NCI-H1930 (cell line): ENCODE results near the gene RNF220.
A peak's percentile ranks its signal among the peaks of the same experiment; 100 is the strongest.
"Not testable (repeated sequence)": the region's sequence is repeated elsewhere in the genome, so short reads cannot be mapped to it uniquely, and the experiment has no call there.

Experiments used
- DNase-seq, 2 experiments: peaks; one replicate each; lab custom pipeline; 2025; lab: John Stamatoyannopoulos, UW

RNF220 gene

DNA sequence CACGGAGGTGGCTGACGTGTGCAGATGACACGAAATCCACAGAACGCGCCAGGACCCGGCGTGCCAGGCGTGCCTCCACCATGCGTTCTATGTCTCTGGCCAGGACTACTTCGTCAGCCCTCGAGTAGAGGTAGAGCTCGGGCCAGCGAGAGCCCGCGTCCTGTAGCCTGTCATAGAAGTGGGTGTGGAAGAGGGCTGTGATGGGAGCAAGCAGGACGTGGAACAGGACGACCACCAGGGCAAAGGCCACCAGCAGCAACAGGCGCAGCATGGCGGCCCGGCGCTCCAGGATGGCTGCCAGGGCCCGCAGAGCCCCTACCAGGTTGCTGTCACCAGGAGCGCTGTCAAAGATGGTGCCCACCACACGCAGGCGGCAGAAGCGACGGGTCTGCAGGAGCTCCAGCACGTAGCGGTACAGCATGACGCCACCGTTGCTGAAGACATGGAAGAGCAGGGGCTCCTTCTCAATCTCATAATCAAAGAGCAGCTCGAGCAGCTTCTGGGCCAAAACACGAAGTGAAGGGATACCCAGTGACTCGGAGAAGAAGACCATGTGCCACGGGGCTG is 249.6 kb downstream of the RNF220 start:
- DNase-seq = no peak

DNA sequence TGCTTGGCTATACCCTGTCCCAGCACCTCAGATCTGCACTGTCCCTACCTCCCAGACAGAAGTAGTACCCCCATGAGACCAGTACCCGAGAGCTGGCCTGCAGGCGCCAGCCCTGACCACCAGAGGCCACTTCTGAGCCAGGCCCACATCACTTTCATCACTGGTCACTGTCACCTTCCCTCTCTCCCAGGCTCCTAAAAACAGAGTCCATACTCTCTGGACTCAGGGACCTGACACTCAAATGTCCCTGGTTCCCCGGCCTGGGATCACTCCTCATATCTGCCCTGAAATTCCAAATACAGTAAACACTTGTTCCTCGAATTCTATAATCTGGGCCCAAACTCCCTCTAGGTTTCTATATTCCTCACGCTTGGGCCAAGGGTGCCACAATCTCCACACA is 250.6 kb downstream of the RNF220 start:
- DNase-seq = no peak

GRCh38 chr1:44659566-44659965 is 254.5 kb downstream of the RNF220 start:
- no peak for DNase-seq

GRCh38 chr1:44660176-44660575 is 255.1 kb downstream of the RNF220 start:
- no peak for DNase-seq

DNA sequence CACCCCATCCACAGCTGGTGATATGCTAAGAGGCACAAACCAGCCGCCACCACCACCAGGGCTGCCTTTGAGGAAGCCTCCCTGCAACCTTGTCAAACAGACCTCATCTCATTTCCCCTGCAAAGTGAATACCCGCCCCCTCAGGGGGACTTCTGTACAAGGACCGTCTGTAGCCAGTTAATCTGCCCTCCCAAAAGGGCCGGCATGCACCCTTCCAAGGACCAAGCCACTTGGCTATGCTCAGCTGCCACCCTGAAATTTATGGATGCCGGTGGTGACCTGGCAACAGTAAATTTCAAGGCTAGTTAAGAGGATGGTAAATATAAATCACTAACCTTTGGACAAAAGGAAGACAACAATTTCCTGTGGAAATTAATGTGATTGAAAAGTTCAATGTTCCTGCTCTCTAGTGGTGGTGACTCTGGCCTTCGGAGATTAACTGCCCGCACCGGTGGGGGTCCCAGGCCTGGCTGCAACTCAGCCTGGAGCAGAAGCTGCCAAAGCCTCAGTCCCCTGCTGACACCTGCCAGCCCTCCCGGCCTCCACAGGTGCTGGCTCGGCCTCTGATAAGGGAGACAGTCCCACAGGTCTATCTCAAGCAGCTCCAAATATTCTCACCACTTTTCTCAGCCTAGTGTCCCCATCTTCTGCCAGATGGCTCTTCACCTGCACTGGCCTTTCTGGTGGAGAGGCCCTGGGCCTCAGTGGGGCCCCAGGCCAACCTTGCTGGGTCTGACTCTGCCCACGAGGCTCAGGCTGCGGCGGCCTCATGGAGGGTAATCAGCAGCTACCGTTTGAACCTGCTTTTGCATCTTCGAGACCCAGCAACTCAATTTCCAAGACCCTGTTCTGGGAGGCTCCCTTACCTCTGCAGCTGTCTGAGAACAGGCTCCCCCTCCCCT is 257.0 kb downstream of the RNF220 start:
- no peak for DNase-seq

- DNase-seq = no peak
Measured at GRCh38 chr1:44662683-44663030, 257.6 kb downstream of the RNF220 start.

- no peak for DNase-seq
Measured at GRCh38 chr1:44663417-44663816, 258.4 kb downstream of the RNF220 start.

- DNase-seq = no peak
Measured at GRCh38 chr1:44664730-44665370, 259.8 kb downstream of the RNF220 start.

DNA sequence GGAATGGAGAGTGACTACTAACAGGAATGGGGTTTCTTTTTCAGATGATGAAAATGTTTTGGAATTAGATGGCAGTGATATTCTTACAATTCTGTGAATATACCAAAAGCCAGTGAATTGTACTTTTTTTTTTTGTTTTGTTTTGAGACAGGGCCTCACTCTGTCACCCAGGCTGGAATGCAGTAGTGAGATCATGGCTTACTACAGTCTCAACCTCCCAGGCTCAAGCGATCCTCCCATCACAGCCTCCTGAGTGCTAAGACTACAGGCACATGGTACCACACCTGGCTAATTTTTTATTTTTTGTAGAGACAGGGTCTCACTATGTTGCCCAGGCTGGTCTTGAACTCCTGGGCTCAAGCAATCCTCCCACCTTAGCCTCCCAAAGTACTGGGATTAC is 261.7 kb downstream of the RNF220 start:
- DNase-seq = not testable (repeated sequence)

- no peak for DNase-seq
Measured at GRCh38 chr1:44670751-44671640, 265.9 kb downstream of the RNF220 start.

DNA sequence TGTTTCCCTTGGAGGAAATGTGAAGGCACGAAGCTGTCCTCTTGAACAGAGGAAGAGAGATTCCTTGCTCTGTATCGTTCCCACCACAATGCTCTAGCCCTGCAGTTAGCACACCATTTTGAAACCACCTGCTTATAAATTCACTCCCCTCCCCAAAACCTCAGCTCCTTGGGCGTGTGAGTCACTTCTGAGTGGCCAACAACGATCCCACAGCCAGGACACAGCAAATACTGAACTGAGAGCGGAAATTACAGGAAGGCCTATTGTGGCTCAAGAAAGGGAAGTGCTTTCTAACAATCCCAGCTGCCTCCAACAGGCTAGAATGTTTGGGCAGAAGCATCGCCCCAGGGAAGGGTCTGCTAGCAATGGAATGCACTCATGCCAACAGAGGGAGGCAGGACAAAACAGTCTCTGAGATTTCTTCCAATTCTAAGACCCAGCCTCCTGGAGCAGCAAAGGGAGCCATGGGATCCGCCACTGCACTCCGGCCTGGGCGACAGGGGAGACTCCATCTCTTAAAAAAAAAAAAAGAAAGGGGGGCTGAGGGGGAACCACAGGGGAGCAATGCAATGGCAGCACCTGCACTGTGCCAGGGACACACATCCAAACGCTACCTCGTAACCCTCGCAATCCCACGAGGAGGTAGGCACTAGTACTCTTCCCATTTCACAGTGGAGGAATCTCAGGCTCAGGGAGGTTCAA is 267.4 kb downstream of the RNF220 start:
- no peak for DNase-seq

GRCh38 chr1:44672961-44673674 is 268.1 kb downstream of the RNF220 start:
- no peak for DNase-seq

DNA sequence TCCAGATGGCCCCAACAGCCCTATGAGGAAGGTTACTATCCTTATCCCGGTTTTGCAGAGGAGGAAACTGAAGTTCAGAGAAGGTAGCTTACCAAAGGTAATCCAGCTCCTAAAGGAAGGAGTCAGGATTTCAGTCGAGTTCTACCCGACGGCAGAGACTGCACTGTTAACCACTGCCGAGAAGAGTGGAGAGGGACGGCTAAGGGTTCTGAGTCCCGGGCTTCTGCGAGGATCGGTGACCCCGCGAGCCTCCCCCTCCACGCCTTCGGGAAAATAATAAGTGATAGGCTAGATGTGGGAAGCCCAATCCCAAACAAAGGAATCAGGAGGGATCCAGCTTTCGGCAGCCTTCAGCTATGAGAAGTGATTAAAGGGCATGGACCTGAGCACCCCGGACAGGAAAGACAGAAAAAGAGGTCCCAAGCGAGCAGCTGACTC is 268.6 kb downstream of the RNF220 start:
- no peak for DNase-seq

DNA sequence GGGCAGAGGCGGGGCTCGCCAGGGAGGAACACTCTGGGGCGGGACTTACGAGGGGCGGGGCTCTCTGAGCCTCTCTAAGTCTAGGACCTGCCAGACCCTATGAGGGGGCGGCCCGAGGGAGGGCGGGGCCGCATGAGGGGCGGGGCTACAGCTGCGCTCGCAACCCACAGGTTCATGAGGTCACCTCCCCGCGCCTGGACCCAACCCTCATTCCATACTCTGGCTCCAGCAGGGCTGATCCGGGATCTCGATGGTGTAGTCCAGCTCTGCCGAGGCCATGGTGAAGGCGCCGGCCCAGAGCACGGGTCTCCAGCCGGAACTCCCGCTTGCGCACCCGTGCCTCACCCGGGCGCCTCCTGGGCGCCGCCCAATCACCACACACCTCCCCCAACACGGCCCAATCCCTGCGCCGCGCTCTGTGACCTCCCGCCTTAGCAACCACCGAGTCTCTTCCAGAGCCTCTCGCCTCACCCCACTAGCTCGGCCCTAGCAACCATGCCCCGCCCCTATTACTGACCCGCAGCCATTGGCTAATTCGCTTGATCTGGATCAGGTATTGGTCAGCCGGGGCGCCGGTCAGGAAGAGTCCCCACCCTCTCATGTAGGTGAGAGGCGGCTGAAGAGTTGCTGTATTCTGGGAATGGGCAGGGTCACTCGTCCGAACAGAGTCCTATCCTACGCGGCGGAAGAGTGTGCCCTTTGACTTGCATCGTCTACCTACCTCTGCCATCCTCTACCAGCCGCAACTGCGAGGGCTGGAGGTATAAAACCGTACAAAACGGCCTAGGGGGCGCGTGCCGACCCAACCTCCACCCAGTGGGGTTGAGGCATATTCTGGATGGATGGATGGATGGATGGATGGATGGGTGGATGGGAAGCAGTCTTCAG is 269.3 kb downstream of the RNF220 start, which contains the start of the genes ARMH1 and TMEM53:
Gene ARMH1 (plus strand): TSS at position 602 of the 888 bp plus-strand sequence. CDS start 14,984 bp downstream, outside the sequence.
Gene TMEM53 (minus strand): TSS at position 369 of the 888 bp plus-strand sequence. CDS start 90 bp downstream, at position 279.
- DNase-seq = peak; percentile 97 to 98

DNA sequence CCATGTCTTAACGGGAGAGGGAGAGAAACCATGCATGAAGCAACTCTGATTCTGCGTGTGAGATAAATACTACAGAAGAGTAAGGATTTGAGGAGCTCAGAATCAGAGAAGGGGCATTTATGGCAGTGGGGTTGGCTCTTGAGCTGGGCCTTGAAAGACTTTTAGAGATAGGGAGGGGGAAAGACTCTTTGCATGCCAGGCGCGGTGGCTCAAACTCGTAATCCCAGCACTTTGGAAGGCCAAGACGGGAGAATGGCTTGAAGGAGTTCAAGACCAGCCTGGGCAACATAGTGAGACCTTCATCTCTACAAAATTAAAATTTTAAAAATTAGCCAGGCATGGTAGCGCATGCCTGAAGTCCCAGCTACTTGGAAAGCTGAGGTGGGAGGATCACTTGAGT is 270.1 kb downstream of the RNF220 start:
- DNase-seq = no peak

GRCh38 chr1:44676484-44677200 is 271.6 kb downstream of the RNF220 start:
- no peak for DNase-seq

- DNase-seq = peak in 1 of 2 experiments; percentile 14
Measured at GRCh38 chr1:44677201-44677766, 272.2 kb downstream of the RNF220 start.

DNA sequence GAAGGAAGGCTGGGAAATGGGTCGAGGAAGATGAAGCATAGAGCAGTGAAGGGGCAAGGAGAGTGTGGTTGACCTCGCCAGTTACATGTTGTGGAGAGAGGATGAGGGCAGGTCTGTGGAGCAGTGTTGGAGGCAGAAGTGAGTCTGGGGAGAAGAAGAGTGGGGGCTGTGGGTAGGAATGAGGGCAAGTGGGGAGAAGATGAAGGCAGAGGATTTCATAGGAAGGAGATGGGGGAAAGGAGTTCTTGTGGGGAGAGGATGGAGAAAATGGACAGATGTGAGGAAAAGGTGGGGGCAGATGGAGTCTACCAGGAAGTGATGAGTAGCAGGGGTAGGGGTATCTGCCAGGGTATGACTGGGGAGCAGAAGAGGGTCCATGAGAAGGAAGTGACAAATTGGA is 273.1 kb downstream of the RNF220 start:
- no peak for DNase-seq
